Panc1 (cell line): ENCODE results near the gene CPLX1. TPM values are rescaled to one million over a fixed set of nuclear protein-coding genes. Genes with fewer than 3 reads are reported as not detected.

Experiments used
- ATAC-seq: fragments of 200-7000 bp; cut with Tn5 transposase; 2 replicates; pipeline ENCODE4 v1.9.1; 2020; ENCODE audit warnings: mild to moderate bottlenecking, moderate library complexity
- BruUV-seq: library from RNA; stranded (reverse); fragments of 400-500 nt; replicated peaks from 2 replicates; lab custom pipeline; 2021; lab: Mats Ljungman, UMichigan
- CTCF ChIA-PET: fragments of 300-600 bp; sonication (Branson Sonifier 250); formaldehyde crosslinking; loops from one replicate; lab custom pipeline; 2022; ENCODE audit warnings: antibody characterized with exemption; lab: Charles Lee
- POLR2A ChIA-PET: fragments of 300-600 bp; sonication (Branson Sonifier 250); formaldehyde crosslinking; loops from one replicate; lab custom pipeline; 2022; ENCODE audit warnings: antibody characterized with exemption; lab: Charles Lee
- DNase-seq: peaks from one replicate; pipeline ENCODE4 v3.0.0-alpha.2; 2010; ENCODE audit warnings: low read depth, low spot score
- H3K27ac ChIP-seq: 2 replicates; pipeline ENCODE4 v1.5.1; 2011; ENCODE audit warnings: mild to moderate bottlenecking, low read length, inconsistent platforms
- H3K27me3 ChIP-seq: fragments of 200-500 bp; sonication (Bioruptor generic); 2 replicates; pipeline ENCODE4 v1.6.0; 2014; ENCODE audit warnings: low read length, inconsistent platforms; ENCODE audit not compliant: control insufficient read depth, insufficient read depth
- H3K36me3 ChIP-seq: fragments of 200-500 bp; sonication (Bioruptor generic); 2 replicates; pipeline ENCODE4 v1.5.1; 2014; ENCODE audit warnings: inconsistent platforms, mild to moderate bottlenecking, low read length, moderate library complexity; ENCODE audit not compliant: control insufficient read depth, insufficient read depth
- H3K4me1 ChIP-seq: 2 replicates; pipeline ENCODE4 v1.5.1; 2011; ENCODE audit warnings: inconsistent platforms, mild to moderate bottlenecking, low read length, moderate library complexity; ENCODE audit not compliant: control insufficient read depth, insufficient read depth
- H3K4me3 ChIP-seq, 2 experiments: 2 replicates each; pipeline ENCODE4 v1.5.1; 2011 to 2012; ENCODE audit warnings: low read depth in 2 of 2, low read length in 2 of 2, mild to moderate bottlenecking in 2 of 2, inconsistent platforms in 1 of 2, moderate library complexity in 1 of 2
- H3K9me3 ChIP-seq: fragments of 200-500 bp; sonication (Bioruptor generic); 2 replicates; pipeline ENCODE4 v1.5.1; 2014; ENCODE audit warnings: low read depth, mild to moderate bottlenecking, inconsistent platforms, low read length, moderate library complexity; ENCODE audit not compliant: control insufficient read depth, insufficient read depth
- POLR2AphosphoS5 ChIP-seq: IDR thresholded peaks from 2 replicates; pipeline ENCODE4 v1.6.1; 2012; ENCODE audit warnings: mild to moderate bottlenecking, low read depth, low read length, moderate library complexity
- SIN3A ChIP-seq: IDR thresholded peaks from 2 replicates; pipeline ENCODE4 v1.6.1; 2012; ENCODE audit warnings: low read depth, mild to moderate bottlenecking, low read length, moderate library complexity, borderline replicate concordance; ENCODE audit not compliant: insufficient read depth
- TCF7L2 ChIP-seq: IDR thresholded peaks from 2 replicates; pipeline ENCODE4 v1.6.1; 2011; ENCODE audit warnings: mild to moderate bottlenecking, low read depth, low read length, inconsistent platforms
- in situ Hi-C: cut with HindIII; loops from 2 replicates; pipeline ENCODE4 v1.10.0; 2016; ENCODE audit warnings: low sequenced_read_pairs, low pct_unique_long_range_greater_than_20kb
- intact Hi-C: fragments of 100-400 bp; cut with micrococcal nuclease; formaldehyde crosslinking; loops from one replicate; pipeline ENCODE4 v1.10.0; 2022; ENCODE audit not compliant: unreplicated experiment
- total RNA-seq: library from RNA; stranded (reverse); gene quantifications from one replicate; pipeline ENCODE4 v1.2.1, GENCODE V29; 2021; ENCODE audit not compliant: unreplicated experiment
- TF ChIP-seq, protein P1 (sequence below): fragments of 450-650 bp; IDR thresholded peaks from 2 replicates; pipeline ENCODE4 v1.5.1; 2017; ENCODE audit warnings: mild to moderate bottlenecking
- TF ChIP-seq, protein P2 (sequence below), 2 experiments: IDR thresholded peaks; 2 replicates each; pipeline ENCODE4 v1.6.1; 2011 to 2012; ENCODE audit warnings: low read depth in 2 of 2, control low read depth in 1 of 2, low read length in 1 of 2, mild to moderate bottlenecking in 1 of 2, moderate library complexity in 1 of 2; ENCODE audit not compliant: insufficient read depth in 1 of 2

Gene CPLX1
- total RNA-seq, 1 experiment from 2014 or later, result 6.7 TPM

- 0 out of 2 replicates have a peak, but pooled peaks have one; percentile 11 for ATAC-seq
- TF ChIP-seq, protein P1, sequence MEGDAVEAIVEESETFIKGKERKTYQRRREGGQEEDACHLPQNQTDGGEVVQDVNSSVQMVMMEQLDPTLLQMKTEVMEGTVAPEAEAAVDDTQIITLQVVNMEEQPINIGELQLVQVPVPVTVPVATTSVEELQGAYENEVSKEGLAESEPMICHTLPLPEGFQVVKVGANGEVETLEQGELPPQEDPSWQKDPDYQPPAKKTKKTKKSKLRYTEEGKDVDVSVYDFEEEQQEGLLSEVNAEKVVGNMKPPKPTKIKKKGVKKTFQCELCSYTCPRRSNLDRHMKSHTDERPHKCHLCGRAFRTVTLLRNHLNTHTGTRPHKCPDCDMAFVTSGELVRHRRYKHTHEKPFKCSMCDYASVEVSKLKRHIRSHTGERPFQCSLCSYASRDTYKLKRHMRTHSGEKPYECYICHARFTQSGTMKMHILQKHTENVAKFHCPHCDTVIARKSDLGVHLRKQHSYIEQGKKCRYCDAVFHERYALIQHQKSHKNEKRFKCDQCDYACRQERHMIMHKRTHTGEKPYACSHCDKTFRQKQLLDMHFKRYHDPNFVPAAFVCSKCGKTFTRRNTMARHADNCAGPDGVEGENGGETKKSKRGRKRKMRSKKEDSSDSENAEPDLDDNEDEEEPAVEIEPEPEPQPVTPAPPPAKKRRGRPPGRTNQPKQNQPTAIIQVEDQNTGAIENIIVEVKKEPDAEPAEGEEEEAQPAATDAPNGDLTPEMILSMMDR, result no peak
- TF ChIP-seq, protein P2, sequence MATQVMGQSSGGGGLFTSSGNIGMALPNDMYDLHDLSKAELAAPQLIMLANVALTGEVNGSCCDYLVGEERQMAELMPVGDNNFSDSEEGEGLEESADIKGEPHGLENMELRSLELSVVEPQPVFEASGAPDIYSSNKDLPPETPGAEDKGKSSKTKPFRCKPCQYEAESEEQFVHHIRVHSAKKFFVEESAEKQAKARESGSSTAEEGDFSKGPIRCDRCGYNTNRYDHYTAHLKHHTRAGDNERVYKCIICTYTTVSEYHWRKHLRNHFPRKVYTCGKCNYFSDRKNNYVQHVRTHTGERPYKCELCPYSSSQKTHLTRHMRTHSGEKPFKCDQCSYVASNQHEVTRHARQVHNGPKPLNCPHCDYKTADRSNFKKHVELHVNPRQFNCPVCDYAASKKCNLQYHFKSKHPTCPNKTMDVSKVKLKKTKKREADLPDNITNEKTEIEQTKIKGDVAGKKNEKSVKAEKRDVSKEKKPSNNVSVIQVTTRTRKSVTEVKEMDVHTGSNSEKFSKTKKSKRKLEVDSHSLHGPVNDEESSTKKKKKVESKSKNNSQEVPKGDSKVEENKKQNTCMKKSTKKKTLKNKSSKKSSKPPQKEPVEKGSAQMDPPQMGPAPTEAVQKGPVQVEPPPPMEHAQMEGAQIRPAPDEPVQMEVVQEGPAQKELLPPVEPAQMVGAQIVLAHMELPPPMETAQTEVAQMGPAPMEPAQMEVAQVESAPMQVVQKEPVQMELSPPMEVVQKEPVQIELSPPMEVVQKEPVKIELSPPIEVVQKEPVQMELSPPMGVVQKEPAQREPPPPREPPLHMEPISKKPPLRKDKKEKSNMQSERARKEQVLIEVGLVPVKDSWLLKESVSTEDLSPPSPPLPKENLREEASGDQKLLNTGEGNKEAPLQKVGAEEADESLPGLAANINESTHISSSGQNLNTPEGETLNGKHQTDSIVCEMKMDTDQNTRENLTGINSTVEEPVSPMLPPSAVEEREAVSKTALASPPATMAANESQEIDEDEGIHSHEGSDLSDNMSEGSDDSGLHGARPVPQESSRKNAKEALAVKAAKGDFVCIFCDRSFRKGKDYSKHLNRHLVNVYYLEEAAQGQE (IDR thresholded peaks at IDR 0.05; ENCODE audit: insufficient read depth in 1 of 2, low read depth in 2 of 2, low read length in 1 of 2), result no peak
- no peak for TF ChIP-seq SIN3A
- TF ChIP-seq POLR2AphosphoS5, result no peak
- no peak for TF ChIP-seq TCF7L2
- Histone ChIP-seq H3K36me3 (peaks cover 2% of the 10 kb centered on the region; the same call in 1 of the 2 replicates), H3K4me3 (no peak overlapping the region), H3K27me3 (no peaks in the 10 kb centered on the region), H3K4me1 (peaks cover 40% of the 10 kb centered on the region), H3K9me3 (no peaks in the 10 kb centered on the region), H3K27ac (no peak overlapping the region)
- in situ Hi-C loops (no loop called here), intact Hi-C loops (no loop called here)
- BruUV-seq, result no TSS peak
- DNase-seq, result no peak
- CTCF ChIA-PET, result no interaction called here
- POLR2A ChIA-PET, result no interaction called here
Observed at GRCh38 chr4:768995-769394, 56.9 kb downstream of the CPLX1 start.

DNA sequence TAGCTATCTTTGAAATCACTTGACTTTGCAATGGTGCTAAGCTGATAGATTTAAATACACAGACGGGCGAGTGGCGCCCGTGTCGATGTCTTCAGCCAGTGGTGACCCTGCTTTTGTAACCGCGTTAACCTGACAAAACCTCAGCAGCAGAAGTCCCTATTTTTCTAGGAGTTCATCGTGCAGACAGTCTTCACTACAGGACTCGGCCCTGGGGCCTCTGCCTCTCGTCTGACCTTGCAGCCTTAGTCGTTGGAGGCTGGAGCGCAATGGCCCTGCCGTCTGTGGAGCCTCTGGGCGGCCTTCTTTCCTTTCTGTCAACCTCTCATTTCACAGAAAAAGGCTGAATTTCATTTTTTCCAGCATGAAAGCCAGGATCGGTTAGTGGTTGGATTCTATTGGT is 57.9 kb downstream of the CPLX1 start:
- no peaks in the 10 kb centered on the region for H3K9me3 ChIP-seq
- BruUV-seq, result no TSS peak
- TF ChIP-seq, protein P2 (IDR thresholded peaks at IDR 0.05; ENCODE audit: insufficient read depth in 1 of 2, low read depth in 2 of 2, low read length in 1 of 2), result no peak
- TF ChIP-seq SIN3A (no peak), POLR2AphosphoS5 (no peak), TCF7L2 (no peak)
- TF ChIP-seq, protein P1, result no peak
- ATAC-seq, result no peak
- no peaks in the 10 kb centered on the region for H3K27me3 ChIP-seq
- peaks cover 2% of the 10 kb centered on the region; the same call in 1 of the 2 replicates for H3K36me3 ChIP-seq
- H3K27ac ChIP-seq, result 0 out of 2 replicates have a peak overlapping the region, but pooled peaks have one; percentile 1
- intact Hi-C loops, result no loop called here
- DNase-seq, result no peak
- peaks cover 40% of the 10 kb centered on the region for H3K4me1 ChIP-seq
- ChIA-PET POLR2A (no interaction called here), CTCF (no interaction called here)
- no peak overlapping the region for H3K4me3 ChIP-seq
- in situ Hi-C loops, result no loop called here
